PC-9 (cell line): ENCODE data around the gene KLHDC1. TPM values are rescaled to one million over a fixed set of nuclear protein-coding genes. Genes with fewer than 3 reads are reported as not detected.
"Not testable (repeated sequence)": the region's sequence is repeated elsewhere in the genome, so short reads cannot be mapped to it uniquely, and the experiment has no call there.

Experiments used
- BruUV-seq: library from RNA; stranded (reverse); fragments of 400-500 nt; replicated peaks from 2 replicates; lab custom pipeline; 2021; lab: Mats Ljungman, UMichigan
- CTCF ChIA-PET: fragments of 300-600 bp; sonication (Branson Sonifier 250); formaldehyde crosslinking; loops from one replicate; lab custom pipeline; 2022; ENCODE audit warnings: antibody characterized with exemption; lab: Charles Lee
- POLR2A ChIA-PET: fragments of 300-600 bp; sonication (Branson Sonifier 250); formaldehyde crosslinking; loops from one replicate; lab custom pipeline; 2022; ENCODE audit warnings: antibody characterized with exemption; ENCODE audit not compliant: unreplicated experiment; lab: Charles Lee
- DNase-seq, 2 experiments: peaks; one replicate each; pipeline versions ENCODE4 v3.0.0 to v3.0.0-alpha.2; 2015 to 2022; ENCODE audit warnings: mixed read lengths in 1 of 2
- H2AFZ ChIP-seq: fragments of 200-600 bp; sonication (generic); 2 replicates; pipeline ENCODE4 v1.8.1; 2017; ENCODE audit warnings: antibody characterized with exemption
- H3F3A ChIP-seq: fragments of 200-600 bp; sonication (generic); 2 replicates; pipeline ENCODE4 v1.8.1; 2017; ENCODE audit warnings: antibody characterized with exemption, mild to moderate bottlenecking, low read depth; ENCODE audit not compliant: insufficient read depth
- H3K27ac ChIP-seq: fragments of 200-600 bp; sonication (generic); 2 replicates; pipeline ENCODE4 v1.6.1; 2016; ENCODE audit warnings: mixed run types
- H3K27me3 ChIP-seq: fragments of 200-600 bp; sonication (generic); 2 replicates; pipeline ENCODE4 v1.6.1; 2016; ENCODE audit warnings: low read depth, mixed run types; ENCODE audit not compliant: insufficient read depth
- H3K36me3 ChIP-seq: fragments of 200-600 bp; sonication (generic); 2 replicates; pipeline ENCODE4 v1.6.1; 2016; ENCODE audit warnings: low read depth, mixed run types
- H3K4me1 ChIP-seq: fragments of 200-600 bp; sonication (generic); replicated peaks from 2 replicates; pipeline ENCODE4 v1.6.1; 2016; ENCODE audit warnings: mixed run types; ENCODE audit not compliant: insufficient read depth
- H3K4me2 ChIP-seq: fragments of 200-600 bp; sonication (generic); 2 replicates; pipeline ENCODE4 v1.6.1; 2017; ENCODE audit warnings: mixed run types
- H3K4me3 ChIP-seq: fragments of 200-600 bp; sonication (generic); 2 replicates; pipeline ENCODE4 v1.6.1; 2016; ENCODE audit warnings: mixed run types
- H3K79me2 ChIP-seq: fragments of 200-600 bp; sonication (generic); 2 replicates; pipeline ENCODE4 v1.6.1; 2017; ENCODE audit warnings: low read depth, mixed run types
- H3K9me2 ChIP-seq: fragments of 200-600 bp; sonication (generic); 2 replicates; pipeline ENCODE4 v1.8.1; 2017; ENCODE audit warnings: mild to moderate bottlenecking; ENCODE audit not compliant: insufficient read depth
- H3K9me3 ChIP-seq: fragments of 200-600 bp; sonication (generic); 2 replicates; pipeline ENCODE4 v1.8.1; 2016; ENCODE audit warnings: low read depth; ENCODE audit not compliant: insufficient read depth
- H4K20me1 ChIP-seq: fragments of 200-600 bp; sonication (generic); 2 replicates; pipeline ENCODE4 v1.8.1; 2017; ENCODE audit not compliant: insufficient read depth
- EZH2 ChIP-seq: fragments of 200-600 bp; sonication (generic); IDR thresholded peaks from 2 replicates; pipeline ENCODE4 v1.8.0; 2017; ENCODE audit warnings: antibody characterized with exemption, low read depth
- intact Hi-C: fragments of 100-400 bp; cut with micrococcal nuclease; formaldehyde crosslinking; loops from one replicate; pipeline ENCODE4 v1.10.0; 2022; ENCODE audit not compliant: unreplicated experiment
- total RNA-seq: library from RNA; stranded (reverse); gene quantifications from 2 replicates; pipeline ENCODE4 v1.2.3, GENCODE V29; 2021
- TF ChIP-seq, protein P1 (sequence below): fragments of 200-600 bp; sonication (generic); conservative IDR thresholded peaks from 2 replicates; pipeline ENCODE4 v1.6.1; 2017; ENCODE audit warnings: mixed run types, antibody characterized with exemption, mild to moderate bottlenecking, moderate library complexity

The KLHDC1 gene
- total RNA-seq, 1 experiment from 2014 or later = 1.2 TPM

DNA sequence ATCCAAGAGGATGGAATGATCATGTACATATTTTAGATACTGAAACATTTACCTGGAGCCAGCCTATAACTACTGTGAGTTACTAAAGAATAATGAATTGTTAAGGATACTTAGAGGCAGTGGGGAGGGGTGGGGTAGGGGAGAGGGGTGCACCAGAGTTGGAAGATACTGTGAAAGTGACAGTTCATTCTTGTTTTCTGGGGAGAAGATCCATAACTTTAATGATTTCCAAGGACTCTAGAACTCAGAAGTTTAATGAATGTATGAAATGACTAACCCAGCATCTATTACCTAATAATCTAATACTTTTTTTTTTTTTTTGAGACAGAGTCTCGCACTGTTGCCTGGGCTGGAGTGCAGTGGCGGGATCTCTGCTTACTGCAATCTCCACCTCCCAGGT lies 85.5 kb downstream of the KLHDC1 start:
- Histone ChIP-seq H3F3A (peaks cover 40% of the 10 kb centered on the region), H3K36me3 (peaks cover 51% of the 10 kb centered on the region), H3K27ac (no peak overlapping the region), H3K79me2 (no peaks in the 10 kb centered on the region), H3K27me3 (no peaks in the 10 kb centered on the region), H3K4me1 (no peaks in the 10 kb centered on the region), H3K9me2 (no peaks in the 10 kb centered on the region), H3K9me3 (no peaks in the 10 kb centered on the region), H2AFZ (no peak overlapping the region), H3K4me2 (no peak overlapping the region), H4K20me1 (no peaks in the 10 kb centered on the region), H3K4me3 (no peak overlapping the region)
- TF ChIP-seq, protein P1, sequence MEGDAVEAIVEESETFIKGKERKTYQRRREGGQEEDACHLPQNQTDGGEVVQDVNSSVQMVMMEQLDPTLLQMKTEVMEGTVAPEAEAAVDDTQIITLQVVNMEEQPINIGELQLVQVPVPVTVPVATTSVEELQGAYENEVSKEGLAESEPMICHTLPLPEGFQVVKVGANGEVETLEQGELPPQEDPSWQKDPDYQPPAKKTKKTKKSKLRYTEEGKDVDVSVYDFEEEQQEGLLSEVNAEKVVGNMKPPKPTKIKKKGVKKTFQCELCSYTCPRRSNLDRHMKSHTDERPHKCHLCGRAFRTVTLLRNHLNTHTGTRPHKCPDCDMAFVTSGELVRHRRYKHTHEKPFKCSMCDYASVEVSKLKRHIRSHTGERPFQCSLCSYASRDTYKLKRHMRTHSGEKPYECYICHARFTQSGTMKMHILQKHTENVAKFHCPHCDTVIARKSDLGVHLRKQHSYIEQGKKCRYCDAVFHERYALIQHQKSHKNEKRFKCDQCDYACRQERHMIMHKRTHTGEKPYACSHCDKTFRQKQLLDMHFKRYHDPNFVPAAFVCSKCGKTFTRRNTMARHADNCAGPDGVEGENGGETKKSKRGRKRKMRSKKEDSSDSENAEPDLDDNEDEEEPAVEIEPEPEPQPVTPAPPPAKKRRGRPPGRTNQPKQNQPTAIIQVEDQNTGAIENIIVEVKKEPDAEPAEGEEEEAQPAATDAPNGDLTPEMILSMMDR = no peak
- POLR2A ChIA-PET = no interaction called here
- CTCF ChIA-PET = no interaction called here
- no peak for DNase-seq
- no TSS peak for BruUV-seq
- intact Hi-C loops = loop anchor here (5.0 kb wide), 1 partner anchor 34 kb away; no protein-coding TSS in a partner anchor

DNA sequence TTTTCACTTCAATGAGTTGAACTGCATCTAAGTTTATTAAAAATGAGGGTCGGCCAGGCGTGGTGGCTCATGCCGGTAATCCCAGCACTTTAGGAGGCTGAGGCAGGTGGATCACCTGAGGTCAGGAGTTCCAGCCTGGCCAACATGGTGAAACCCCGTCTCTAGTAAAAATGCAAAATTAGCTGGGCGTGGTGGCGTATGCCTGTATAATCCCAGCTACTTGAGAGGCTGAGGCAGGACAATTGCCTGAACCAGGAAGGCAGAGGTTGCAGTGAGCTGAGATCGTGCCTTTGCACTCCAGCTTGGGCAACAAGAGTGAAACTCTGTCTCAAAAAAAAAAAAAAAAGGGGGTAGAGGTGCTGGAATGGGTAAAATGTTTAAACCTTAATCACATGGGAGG lies 88.1 kb downstream of the KLHDC1 start:
- H3K9me2 ChIP-seq, H3K9me3 ChIP-seq, H3K4me3 ChIP-seq, H4K20me1 ChIP-seq, H3K4me1 ChIP-seq, H2AFZ ChIP-seq, H3K27me3 ChIP-seq, BruUV-seq, DNase-seq, POLR2A ChIA-PET, H3K4me2 ChIP-seq, CTCF ChIA-PET, H3K79me2 ChIP-seq, H3K27ac ChIP-seq: not testable (repeated sequence)
- H3K36me3 ChIP-seq = peaks cover 45% of the 10 kb centered on the region
- intact Hi-C loops = loop anchor here (5.0 kb wide), 1 partner anchor 56 kb away; no protein-coding TSS in a partner anchor
- peaks cover 32% of the 10 kb centered on the region for H3F3A ChIP-seq

GRCh38 chr14:49783394-49784014 lies 90.6 kb downstream of the KLHDC1 start:
- no peak overlapping the region for H3K4me2 ChIP-seq
- intact Hi-C loops = loop anchor here (5.0 kb wide), 1 partner anchor 54 kb away; no protein-coding TSS in a partner anchor
- no peak for DNase-seq
- ChIA-PET CTCF (no interaction called here), POLR2A (interaction anchor here (0.6 kb wide), 1 partner anchor 415 kb away, joined by 9 read pairs; no protein-coding TSS in a partner anchor)
- H4K20me1 ChIP-seq = 0 out of 2 replicates have a peak, but pooled peaks cover 5% of the 10 kb centered on the region
- no peaks in the 10 kb centered on the region for H3K9me3 ChIP-seq
- H2AFZ ChIP-seq = no peak overlapping the region
- peaks cover 39% of the 10 kb centered on the region for H3K36me3 ChIP-seq
- H3K9me2 ChIP-seq = no peaks in the 10 kb centered on the region
- peaks cover 48% of the 10 kb centered on the region for H3F3A ChIP-seq
- TF ChIP-seq EZH2 = no peak
- TF ChIP-seq, protein P1 = no peak
- no peaks in the 10 kb centered on the region for H3K27me3 ChIP-seq
- BruUV-seq = no TSS peak
- no peak overlapping the region for H3K27ac ChIP-seq
- H3K4me1 ChIP-seq = no peaks in the 10 kb centered on the region
- H3K4me3 ChIP-seq = no peak overlapping the region
- no peaks in the 10 kb centered on the region for H3K79me2 ChIP-seq
